Esophagus squamous epithelium (tissue), 5 donors: Measurements from ENCODE around the gene AMN. TPM values are rescaled to one million over a fixed set of nuclear protein-coding genes. Genes with fewer than 3 reads are reported as not detected.

Experiments used
- DNase-seq: peaks from one replicate; lab custom pipeline; 2025; lab: John Stamatoyannopoulos, UW
- H3K27ac ChIP-seq, 4 donors: fragments of 200-600 bp; sonication (generic); one replicate each; pipeline ENCODE4 v1.5.1; 2016 to 2019; ENCODE audit warnings: mild to moderate bottlenecking in 1 of 4
- H3K27me3 ChIP-seq, 4 donors: fragments of 200-600 bp; sonication (generic); 1 replicate in 3 of 4; 2 replicates in 1 of 4; pipeline versions ENCODE4 v1.5.1 to v1.6.0; 2017 to 2021; ENCODE audit warnings: antibody characterized with exemption in 1 of 4
- H3K36me3 ChIP-seq, 3 donors: fragments of 200-600 bp; sonication (generic); one replicate each; pipeline ENCODE4 v1.5.1; 2016 to 2019
- H3K4me1 ChIP-seq, 3 donors: fragments of 200-600 bp; sonication (generic); one replicate each; pipeline ENCODE4 v1.5.1; 2017 to 2019
- H3K4me3 ChIP-seq, 4 donors: fragments of 200-600 bp; sonication (generic); 1 replicate in 3 of 4; 2 replicates in 1 of 4; pipeline ENCODE4 v1.5.1; 2016 to 2019; ENCODE audit warnings: mild to moderate bottlenecking in 2 of 4, moderate library complexity in 1 of 4
- H3K9me3 ChIP-seq, 3 donors: fragments of 200-600 bp; sonication (generic); one replicate each; pipeline ENCODE4 v1.5.1; 2016 to 2019
- POLR2A ChIP-seq, 4 donors: fragments of 450-650 bp; IDR thresholded peaks; one replicate each; pipeline ENCODE4 v1.6.1; 2017; ENCODE audit warnings: antibody characterized with exemption in 4 of 4, mild to moderate bottlenecking in 4 of 4, moderate library complexity in 3 of 4
- WGBS, 2 donors: methylation state at CpG; one replicate each; pipeline ENCODE4 v1.1.5; 2018; 5-methylcytosine and 5-hydroxymethylcytosine counted together
- intact Hi-C: fragments of 100-400 bp; cut with DNase I; formaldehyde crosslinking; loops from one replicate; pipeline ENCODE4 v1.15.0; 2022
- total RNA-seq, 4 donors: library from RNA; depleted of rRNA; stranded (reverse); fragments of >200 nt; gene quantifications; one replicate each; pipeline ENCODE4 v1.1.0, GENCODE V29; 2016
- TF ChIP-seq, protein P1 (sequence below), 6 experiments: fragments of 450-650 bp in 4 of 6; fragments of 200-600 bp in 2 of 6; sonication (generic) in 2 of 6; IDR thresholded peaks; one replicate each; pipeline ENCODE4 v1.5.1; 2016 to 2019; ENCODE audit warnings: antibody characterized with exemption in 6 of 6, mild to moderate bottlenecking in 4 of 6, moderate library complexity in 4 of 6
- donor health status: DM: yes; HTN: yes; CAD: no.

The AMN gene
- total RNA-seq, 4 donors from 2014 or later, result 7.6 to 24.0 (median 19.7) TPM

DNA sequence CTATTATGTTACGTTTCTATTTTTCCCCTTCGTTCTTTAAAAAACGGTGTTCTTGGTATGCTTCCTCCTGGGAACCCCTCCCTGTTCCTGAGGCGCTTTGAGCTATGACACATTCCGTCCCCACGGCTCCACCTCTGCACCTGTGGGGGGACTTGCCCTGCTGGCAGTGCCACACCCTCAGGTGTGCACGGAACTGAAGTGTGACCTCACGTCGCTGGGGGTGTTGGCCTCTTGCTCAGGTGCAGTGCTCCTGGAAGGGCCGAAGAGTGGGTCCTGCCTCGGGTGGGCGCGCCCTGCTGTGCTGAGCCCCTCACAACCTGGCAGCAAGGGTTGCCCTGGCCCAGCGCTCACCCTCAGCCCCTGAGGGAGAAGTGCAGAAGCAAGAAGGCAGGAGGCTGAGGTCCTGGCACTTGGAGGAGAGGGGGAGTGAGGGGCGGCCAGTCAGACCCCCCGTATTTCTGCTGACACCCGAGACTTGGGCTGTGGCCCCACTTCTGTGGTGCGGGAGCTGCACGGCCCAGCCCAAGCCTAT is 4.9 kb downstream of the AMN start:
- no peaks in the 10 kb centered on the region for H3K9me3 ChIP-seq
- 14 to 49% methylated on average over 5 to 6 of the region's 19 CpGs for WGBS, 2 donors
- TF ChIP-seq POLR2A (IDR thresholded peaks at IDR 0.05), result peak in 2 of 4 donors; percentile 53 to 63
- TF ChIP-seq, protein P1, sequence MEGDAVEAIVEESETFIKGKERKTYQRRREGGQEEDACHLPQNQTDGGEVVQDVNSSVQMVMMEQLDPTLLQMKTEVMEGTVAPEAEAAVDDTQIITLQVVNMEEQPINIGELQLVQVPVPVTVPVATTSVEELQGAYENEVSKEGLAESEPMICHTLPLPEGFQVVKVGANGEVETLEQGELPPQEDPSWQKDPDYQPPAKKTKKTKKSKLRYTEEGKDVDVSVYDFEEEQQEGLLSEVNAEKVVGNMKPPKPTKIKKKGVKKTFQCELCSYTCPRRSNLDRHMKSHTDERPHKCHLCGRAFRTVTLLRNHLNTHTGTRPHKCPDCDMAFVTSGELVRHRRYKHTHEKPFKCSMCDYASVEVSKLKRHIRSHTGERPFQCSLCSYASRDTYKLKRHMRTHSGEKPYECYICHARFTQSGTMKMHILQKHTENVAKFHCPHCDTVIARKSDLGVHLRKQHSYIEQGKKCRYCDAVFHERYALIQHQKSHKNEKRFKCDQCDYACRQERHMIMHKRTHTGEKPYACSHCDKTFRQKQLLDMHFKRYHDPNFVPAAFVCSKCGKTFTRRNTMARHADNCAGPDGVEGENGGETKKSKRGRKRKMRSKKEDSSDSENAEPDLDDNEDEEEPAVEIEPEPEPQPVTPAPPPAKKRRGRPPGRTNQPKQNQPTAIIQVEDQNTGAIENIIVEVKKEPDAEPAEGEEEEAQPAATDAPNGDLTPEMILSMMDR (IDR thresholded peaks at IDR 0.05), result no peak
- H3K27ac ChIP-seq, result peak overlapping the region; percentile 79 to 95 (median 92)
- H3K4me1 ChIP-seq, result peaks cover 34 to 67% (median 45%) of the 10 kb centered on the region in 3 donors
- H3K36me3 ChIP-seq, result peaks cover 0 to 19% (median 0%) of the 10 kb centered on the region in 3 donors
- H3K27me3 ChIP-seq, result peaks cover 0 to 80% (median 12%) of the 10 kb centered on the region in 4 donors
- peak overlapping the region; percentile 46 to 68 (median 51) for H3K4me3 ChIP-seq
- DNase-seq, result no peak
- intact Hi-C loops, result loop anchor here (10.0 kb wide), 1 partner anchor 233 kb away; no protein-coding TSS in a partner anchor

DNA sequence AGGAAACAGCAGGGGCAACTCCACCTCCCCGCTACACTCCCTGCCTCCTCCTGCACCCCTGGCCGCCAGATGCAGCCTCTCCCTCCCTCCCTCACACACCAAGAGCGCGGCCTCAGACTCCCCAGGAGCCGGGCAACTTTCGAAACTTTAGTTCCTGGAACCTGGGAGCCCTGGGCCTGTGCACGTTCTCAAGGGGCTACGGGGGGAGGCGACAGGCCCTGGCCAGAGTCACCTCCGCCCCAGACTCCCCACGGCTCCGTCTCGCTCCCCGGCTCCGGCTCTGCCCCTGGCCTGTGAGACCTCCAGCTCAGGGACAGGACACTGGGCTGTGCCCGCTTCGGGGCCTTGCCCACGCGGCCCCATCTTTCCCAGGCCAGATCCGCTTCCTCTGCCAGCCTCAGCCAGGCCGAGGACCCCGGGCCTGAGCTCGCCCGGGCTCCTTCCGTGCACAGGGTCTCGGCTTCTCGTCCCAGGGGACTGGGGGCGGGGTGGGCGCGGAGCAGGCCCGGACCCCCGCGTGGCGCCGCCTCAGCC is 5.5 kb downstream of the AMN start:
- Histone ChIP-seq H3K9me3 (no peaks in the 10 kb centered on the region), H3K36me3 (peaks cover 0 to 25% (median 2%) of the 10 kb centered on the region in 3 donors), H3K4me1 (peaks cover 30 to 62% (median 40%) of the 10 kb centered on the region in 3 donors), H3K27me3 (peaks cover 0 to 74% (median 12%) of the 10 kb centered on the region in 4 donors), H3K27ac (peak overlapping the region; percentile 79 to 95 (median 92)), H3K4me3 (peak overlapping the region; percentile 46 to 68 (median 51))
- TF ChIP-seq, protein P1 (IDR thresholded peaks at IDR 0.05), result no peak
- TF ChIP-seq POLR2A (IDR thresholded peaks at IDR 0.05), result no peak
- no peak for DNase-seq
- intact Hi-C loops, result loop anchor here (10.0 kb wide), 1 partner anchor 233 kb away; no protein-coding TSS in a partner anchor
- 11% methylated on average over 10 of the region's 35 CpGs; no CpG with 5 or more reads in 1 of the 2 donors for WGBS, 2 donors

DNA sequence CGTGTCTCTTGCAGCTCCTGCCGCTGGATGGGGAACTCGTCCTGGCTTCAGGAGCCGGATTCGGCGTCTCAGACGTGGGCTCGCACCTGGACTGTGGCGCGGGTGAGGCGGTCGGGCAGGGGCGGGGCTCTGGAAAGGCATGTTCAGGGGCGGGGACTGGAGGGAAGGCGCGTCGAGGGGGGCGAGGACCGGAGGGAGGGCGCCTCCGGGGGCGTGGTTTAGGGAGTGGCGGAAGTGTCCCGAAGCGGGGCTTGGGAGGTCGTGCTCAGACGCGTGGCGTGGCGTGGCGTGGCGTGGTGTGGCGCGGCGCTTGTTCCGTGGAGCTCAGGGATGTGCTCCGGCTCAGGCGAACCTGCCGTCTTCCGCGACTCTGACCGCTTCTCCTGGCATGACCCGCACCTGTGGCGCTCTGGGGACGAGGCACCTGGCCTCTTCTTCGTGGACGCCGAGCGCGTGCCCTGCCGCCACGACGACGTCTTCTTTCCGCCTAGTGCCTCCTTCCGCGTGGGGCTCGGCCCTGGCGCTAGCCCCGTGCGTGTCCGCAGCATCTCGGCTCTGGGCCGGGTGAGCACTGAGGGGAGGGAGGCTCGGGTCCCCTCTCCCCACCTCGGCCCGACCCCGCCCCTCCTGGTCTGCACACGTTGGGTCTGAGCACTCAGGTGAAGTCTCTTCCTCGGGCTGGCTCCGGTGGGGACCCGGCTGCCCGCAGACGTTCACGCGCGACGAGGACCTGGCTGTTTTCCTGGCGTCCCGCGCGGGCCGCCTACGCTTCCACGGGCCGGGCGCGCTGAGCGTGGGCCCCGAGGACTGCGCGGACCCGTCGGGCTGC is 6.2 kb downstream of the AMN start:
- peak overlapping the region; percentile 79 to 95 (median 92) for H3K27ac ChIP-seq
- DNase-seq, result peak; percentile 33
- H3K27me3 ChIP-seq, result peaks cover 0 to 68% (median 9%) of the 10 kb centered on the region in 4 donors
- TF ChIP-seq, protein P1 (IDR thresholded peaks at IDR 0.05), result peak in 1 of 6 experiments; percentile 3
- TF ChIP-seq POLR2A (IDR thresholded peaks at IDR 0.05), result peak in 2 of 4 donors; percentile 20 to 67
- WGBS, 2 donors, result 4% methylated on average over 9 of the region's 94 CpGs; no CpG with 5 or more reads in 1 of the 2 donors
- H3K36me3 ChIP-seq, result peaks cover 0 to 31% (median 9%) of the 10 kb centered on the region in 3 donors
- H3K4me1 ChIP-seq, result peaks cover 24 to 55% (median 33%) of the 10 kb centered on the region in 3 donors
- peak overlapping the region; percentile 46 to 68 (median 51) for H3K4me3 ChIP-seq
- intact Hi-C loops, result loop anchor here (10.0 kb wide), 1 partner anchor 234 kb away; no protein-coding TSS in a partner anchor
- H3K9me3 ChIP-seq, result no peaks in the 10 kb centered on the region

DNA sequence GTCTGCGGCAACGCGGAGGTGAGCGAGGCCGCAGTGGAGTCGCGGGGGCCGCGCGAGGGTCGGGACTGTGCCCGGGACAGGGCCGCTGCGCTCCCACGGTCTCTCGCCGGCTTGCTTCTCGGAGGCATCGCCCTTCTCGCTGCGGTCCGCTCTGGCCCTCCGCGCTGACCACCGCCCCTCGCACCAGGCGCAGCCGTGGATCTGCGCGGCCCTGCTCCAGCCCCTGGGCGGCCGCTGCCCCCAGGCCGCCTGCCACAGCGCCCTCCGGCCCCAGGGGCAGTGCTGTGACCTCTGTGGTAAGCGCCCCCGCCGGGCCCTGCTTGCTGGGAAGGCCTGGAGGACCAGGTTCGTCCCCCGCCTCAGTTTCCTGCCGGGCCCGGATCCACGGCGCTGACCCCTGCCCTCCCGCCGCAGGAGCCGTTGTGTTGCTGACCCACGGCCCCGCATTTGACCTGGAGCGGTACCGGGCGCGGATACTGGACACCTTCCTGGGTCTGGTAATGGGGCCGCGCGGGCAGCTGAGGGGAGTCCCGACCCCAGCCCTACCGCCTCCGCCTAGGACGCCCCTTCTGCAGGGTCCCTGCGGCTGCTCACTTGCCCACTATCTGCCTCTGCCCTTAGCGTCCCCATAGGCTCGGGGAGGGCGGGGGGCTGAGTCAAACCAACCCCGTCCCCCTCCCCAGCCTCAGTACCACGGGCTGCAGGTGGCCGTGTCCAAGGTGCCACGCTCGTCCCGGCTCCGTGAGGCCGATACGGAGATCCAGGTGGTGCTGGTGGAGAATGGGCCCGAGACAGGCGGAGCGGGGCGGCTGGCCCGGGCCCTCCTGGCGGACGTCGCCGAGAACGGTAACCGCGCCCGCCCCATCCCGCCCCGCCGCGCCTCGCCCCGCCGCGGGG is 7.0 kb downstream of the AMN start:
- peak overlapping the region in 3 of 4 donors; percentile 91 to 95 (median 92) for H3K27ac ChIP-seq
- intact Hi-C loops, result loop anchor here (10.0 kb wide), 1 partner anchor 235 kb away; no protein-coding TSS in a partner anchor
- H3K4me1 ChIP-seq, result peaks cover 20 to 52% (median 33%) of the 10 kb centered on the region in 3 donors
- WGBS, 2 donors, result 0 to 3% methylated on average over 4 to 18 of the region's 94 CpGs
- H3K36me3 ChIP-seq, result peaks cover 0 to 40% (median 10%) of the 10 kb centered on the region in 3 donors
- H3K9me3 ChIP-seq, result no peaks in the 10 kb centered on the region
- no peak for TF ChIP-seq POLR2A (IDR thresholded peaks at IDR 0.05)
- TF ChIP-seq, protein P1 (IDR thresholded peaks at IDR 0.05), result peak in 1 of 6 experiments; percentile 9
- peak overlapping the region; percentile 46 to 68 (median 51) for H3K4me3 ChIP-seq
- no peak for DNase-seq
- peaks cover 0 to 59% (median 4%) of the 10 kb centered on the region in 4 donors for H3K27me3 ChIP-seq
